GM18502 (cell line): Measurements from ENCODE around the gene LAMA3.

Experiments used
- ATAC-seq: cut with Tn5 transposase; IDR thresholded peaks from one replicate; pipeline ENCODE4 v1.9.1; 2021; ENCODE audit warnings: mild to moderate bottlenecking; ENCODE audit not compliant: unreplicated experiment, poor library complexity

LAMA3 gene

GRCh38 chr18:23838233-23838632, 149.0 kb downstream of the LAMA3 start:
- ATAC-seq: no peak

DNA sequence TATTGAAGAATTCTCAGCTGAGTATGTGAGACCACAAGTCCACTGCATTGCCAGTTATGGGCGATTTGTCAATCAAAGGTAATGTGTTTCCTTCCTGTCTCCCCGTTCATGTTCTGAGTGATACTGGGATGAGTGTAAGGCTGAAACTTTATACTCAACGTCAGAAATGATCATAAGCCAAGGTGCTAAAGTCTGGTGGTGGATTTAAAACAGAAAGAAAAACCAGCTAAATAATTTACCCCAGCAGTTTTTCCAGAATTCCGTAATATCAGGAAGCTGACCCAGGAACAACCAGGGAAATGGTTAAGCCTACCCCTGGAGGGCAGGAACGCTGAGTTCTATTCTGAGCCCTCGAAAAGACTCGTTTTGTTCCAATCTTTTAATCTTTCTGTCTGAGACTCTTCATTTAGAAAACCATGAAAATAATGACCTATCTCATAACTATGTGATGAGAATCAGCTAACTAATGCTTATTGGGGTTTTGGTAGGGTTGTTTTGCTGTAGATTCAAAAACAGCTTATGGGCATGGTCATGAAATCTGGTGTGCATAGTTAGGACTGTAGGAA, 149.6 kb downstream of the LAMA3 start:
- ATAC-seq: no peak

DNA sequence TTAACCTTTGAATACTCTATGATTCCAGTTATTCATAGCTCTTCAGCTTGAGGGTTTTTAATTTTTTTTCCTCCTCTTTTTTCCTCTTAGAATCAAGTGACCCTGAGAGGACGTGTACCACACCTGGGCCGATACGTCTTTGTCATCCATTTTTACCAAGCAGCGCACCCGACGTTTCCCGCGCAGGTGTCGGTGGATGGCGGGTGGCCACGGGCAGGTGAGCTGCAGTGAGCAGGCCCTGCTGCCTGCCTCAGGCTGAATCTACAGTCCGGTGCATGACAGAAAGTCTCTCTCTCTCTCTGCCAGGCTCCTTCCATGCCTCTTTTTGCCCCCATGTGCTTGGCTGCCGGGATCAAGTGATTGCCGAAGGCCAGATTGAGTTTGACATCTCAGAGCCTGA, 153.1 kb downstream of the LAMA3 start:
- no peak for ATAC-seq

- ATAC-seq: no peak
Measured at GRCh38 chr18:23844991-23845680, 155.9 kb downstream of the LAMA3 start.

- ATAC-seq: no peak
Measured at GRCh38 chr18:23845988-23846630, 156.9 kb downstream of the LAMA3 start.

GRCh38 chr18:23847321-23847986, 158.2 kb downstream of the LAMA3 start:
- no peak for ATAC-seq

DNA sequence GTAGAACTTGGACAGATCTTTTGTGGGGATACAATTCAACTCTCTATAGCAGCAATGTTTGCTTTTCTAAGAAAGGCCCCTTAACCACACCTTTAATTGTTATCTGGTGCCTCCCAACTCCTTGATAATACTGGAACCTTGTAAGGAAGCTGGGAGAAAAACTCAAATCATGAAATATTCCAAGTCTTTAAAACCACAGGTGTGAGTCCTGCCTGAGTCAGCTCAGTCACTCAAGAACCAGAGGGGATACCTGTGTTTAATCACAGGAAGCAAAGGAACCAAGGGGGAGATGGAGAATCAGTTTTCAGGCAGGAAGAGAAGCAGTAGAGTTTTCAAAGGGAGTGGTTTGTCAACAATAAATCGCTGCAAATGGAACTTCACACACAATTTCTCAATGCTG, 159.9 kb downstream of the LAMA3 start:
- ATAC-seq: no peak

- no peak for ATAC-seq
Measured at GRCh38 chr18:23850215-23850614, 161.0 kb downstream of the LAMA3 start.

DNA sequence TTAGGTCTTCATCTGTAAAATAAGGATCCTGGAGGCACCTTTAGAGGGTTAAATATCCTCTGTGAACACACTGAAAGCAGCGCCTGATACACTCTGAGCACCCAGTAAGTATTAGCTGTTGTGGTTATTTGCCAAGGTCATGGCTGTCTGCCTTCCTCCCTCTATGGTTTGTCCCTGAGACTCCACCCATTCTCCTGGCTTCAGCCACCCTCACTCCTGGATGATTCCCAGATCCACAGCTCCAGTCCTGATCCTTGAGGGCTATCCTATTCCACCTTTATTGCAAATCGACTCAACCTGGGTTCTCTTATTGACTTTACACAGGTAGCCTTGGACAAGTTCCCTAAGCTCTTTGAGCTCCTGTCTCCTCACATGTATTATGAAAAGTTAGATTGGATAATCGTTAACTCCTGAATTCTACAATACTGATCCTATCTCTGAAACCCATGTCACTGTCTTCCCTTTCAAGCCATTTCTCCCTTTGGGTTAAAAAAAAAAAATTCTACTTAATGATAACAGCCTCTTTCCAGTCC, 162.3 kb downstream of the LAMA3 start:
- ATAC-seq: no peak

- ATAC-seq: no peak
Measured at GRCh38 chr18:23852236-23853045, 163.2 kb downstream of the LAMA3 start.

GRCh38 chr18:23853448-23854195, 164.4 kb downstream of the LAMA3 start:
- no peak for ATAC-seq

GRCh38 chr18:23855721-23856120, 166.5 kb downstream of the LAMA3 start:
- no peak for ATAC-seq

DNA sequence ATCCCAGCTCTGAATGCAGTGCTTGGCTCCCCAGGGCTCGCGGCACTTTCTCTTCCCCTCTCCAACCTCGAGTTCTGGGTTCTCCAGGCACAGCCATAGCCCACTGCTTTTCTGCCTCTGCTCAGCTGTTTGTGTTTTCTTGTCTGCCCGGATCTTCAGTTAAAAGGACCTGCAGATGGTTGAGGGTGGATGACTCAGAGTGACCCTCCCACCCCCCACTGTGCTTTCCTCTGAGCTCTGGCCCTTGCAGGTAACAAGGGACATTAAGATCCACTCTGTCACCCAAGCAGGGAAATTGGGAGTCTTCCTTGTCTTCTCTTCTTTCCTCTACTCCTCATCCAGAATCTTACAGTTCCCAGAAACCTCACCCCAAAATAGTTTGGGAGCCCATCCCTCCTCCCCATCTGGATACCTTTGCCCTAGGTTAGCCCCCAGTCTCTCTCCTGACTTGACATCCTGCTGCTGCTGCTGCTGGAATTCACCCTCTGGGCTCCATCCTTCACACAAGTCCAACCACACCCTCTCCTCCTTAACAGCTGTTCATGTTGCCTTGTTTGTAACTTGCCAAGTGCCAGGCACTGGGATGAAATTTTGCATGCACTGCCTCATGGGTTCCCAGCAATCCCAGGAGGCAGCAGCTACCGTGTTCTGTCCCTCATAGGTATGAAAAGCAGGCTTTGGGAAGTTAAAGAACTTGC, 167.4 kb downstream of the LAMA3 start:
- no peak for ATAC-seq

GRCh38 chr18:23857164-23857552, 167.9 kb downstream of the LAMA3 start:
- no peak for ATAC-seq

GRCh38 chr18:23857756-23858155, 168.5 kb downstream of the LAMA3 start:
- ATAC-seq: no peak

- no peak for ATAC-seq
Measured at GRCh38 chr18:23859466-23860336, 170.4 kb downstream of the LAMA3 start.

- ATAC-seq: no peak
Measured at GRCh38 chr18:23861326-23861725, 172.1 kb downstream of the LAMA3 start.
